Left renal pelvis (tissue), 4 donors: ENCODE results near the gene PKHD1. TPM values are rescaled to one million over a fixed set of nuclear protein-coding genes. Genes with fewer than 3 reads are reported as not detected.
"Not testable (repeated sequence)": the region's sequence is repeated elsewhere in the genome, so short reads cannot be mapped to it uniquely, and the experiment has no call there.

ENCODE experiments used
- DNase-seq, 4 donors: peaks; one replicate each; pipeline ENCODE4 v3.0.0-alpha.2; 2013; ENCODE audit warnings: low read depth in 4 of 4, low spot score in 3 of 4
- polyA plus RNA-seq, 4 donors: library from polyadenylated mRNA; unstranded; fragments of 120-200 nt; gene quantifications; one replicate each; pipeline ENCODE4 v1.2.1, GENCODE V29; 2013; ENCODE audit not compliant: insufficient read length in 4 of 4

PKHD1 gene
- polyA plus RNA-seq, 4 donors: 0.41 to 23.8 (median 20.8) TPM

- DNase-seq: no peak
These were observed 153.3 kb downstream of the PKHD1 start for GRCh38 chr6:51934098-51934497.

DNA sequence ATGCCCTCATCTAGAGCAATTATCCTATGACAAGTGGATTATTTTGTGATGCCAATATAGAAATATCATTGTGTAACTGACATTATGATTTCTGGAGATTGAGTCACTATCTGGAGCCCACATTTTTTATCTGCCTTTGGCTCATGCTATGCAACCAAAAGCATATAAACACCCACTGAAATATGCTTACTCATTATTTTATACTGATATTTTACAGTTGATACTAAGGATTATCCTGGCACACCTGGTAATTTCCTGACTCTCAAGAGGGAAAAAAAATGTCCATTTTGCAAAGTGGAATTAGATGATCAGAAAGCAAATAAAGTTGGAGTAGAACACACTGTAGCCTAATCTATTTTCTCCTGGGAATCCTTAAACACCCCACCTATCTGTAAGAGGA lies 154.5 kb downstream of the PKHD1 start:
- DNase-seq: no peak

DNA sequence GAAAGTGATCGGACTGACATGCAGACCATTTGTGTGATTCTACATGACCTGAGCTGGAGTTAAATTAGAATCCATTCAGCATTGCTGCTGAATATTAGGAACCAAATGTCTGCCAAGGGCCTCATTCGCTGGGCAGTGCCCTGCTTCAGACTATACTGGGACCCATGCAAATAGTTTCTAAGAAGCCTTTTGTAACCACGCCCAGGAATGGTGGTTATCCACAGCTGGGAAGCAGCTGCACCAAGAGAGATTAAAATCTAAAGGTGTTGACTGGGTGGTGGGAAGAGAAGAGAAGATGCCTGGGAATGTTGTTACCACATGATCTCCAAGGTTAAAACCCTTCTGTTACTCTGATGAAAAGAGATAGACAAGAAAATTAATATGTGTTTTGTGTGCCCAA lies 156.8 kb downstream of the PKHD1 start:
- no peak for DNase-seq

DNA sequence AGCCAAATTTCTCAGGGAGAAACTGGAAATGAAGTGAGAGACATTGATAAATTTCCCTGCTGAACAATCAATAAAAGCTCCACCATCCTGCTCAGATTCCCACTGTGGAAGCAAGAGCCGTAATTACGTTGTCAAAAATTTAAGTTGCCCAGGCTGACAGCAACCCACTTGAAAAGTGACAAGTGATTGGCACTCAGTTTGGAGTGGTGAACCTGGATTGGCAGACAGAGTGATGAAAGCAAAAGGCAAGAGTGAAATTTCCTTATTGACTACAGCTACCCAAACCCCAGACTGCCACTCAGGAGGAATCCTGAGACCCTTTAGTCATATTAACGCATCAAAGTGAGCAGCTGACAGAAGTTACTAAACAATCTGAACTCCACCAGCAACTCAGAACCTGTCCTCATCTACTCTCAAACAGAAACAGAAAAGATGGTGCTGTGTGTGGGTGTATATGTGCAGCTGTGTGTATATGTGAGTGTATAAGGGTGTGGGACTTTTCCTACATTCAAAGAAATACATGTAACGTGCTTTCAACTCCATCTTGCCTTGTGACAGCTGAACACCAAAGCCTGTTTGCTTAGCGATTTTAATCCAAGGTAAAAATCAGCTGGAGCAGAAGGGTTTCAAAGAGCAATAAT lies 157.4 kb downstream of the PKHD1 start:
- no peak for DNase-seq

DNA sequence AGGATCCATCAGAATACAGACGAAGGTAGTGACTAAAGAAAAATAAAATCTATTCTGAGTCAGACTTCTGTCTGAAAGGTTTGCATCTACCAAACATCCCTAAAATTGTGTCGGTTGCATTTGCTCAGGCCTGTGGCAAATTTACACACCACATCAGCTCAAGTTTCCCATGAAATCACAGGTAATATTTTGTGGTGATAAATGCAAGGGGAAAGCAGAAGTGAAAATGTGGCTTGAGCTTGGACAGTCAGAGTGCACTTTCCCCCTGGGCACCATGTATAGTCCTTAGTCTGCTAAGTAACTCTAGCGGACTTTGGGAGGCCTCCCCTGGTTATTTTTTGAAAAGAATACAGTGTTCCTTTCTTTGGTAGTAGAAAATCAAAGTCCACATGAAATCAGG lies 159.1 kb downstream of the PKHD1 start:
- DNase-seq: no peak

DNA sequence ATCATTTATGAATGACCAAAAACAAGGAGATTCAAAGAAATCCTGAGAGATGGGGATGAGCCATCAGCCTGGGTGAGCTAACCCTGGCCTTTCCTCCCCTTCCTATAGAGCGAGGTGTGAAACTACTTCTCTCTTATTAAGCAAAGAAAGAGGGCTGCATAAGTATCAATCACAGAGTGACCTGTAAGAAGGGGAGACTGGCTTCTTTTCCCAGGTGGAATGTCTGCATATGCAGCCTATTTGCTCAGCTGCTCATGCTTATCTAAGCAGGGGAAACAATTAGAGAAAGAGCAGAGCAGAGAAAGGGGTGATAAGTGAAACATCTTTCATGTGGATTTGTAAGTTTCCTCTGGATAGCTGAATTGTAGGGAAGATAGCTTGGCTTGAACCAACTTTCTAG lies 160.0 kb downstream of the PKHD1 start:
- DNase-seq: no peak

GRCh38 chr6:51926125-51926524 lies 161.3 kb downstream of the PKHD1 start:
- no peak for DNase-seq

GRCh38 chr6:51922479-51922878 lies 164.9 kb downstream of the PKHD1 start:
- not testable (repeated sequence) for DNase-seq

- DNase-seq: not testable (repeated sequence)
These were observed 169.1 kb downstream of the PKHD1 start for GRCh38 chr6:51918347-51918746.

DNA sequence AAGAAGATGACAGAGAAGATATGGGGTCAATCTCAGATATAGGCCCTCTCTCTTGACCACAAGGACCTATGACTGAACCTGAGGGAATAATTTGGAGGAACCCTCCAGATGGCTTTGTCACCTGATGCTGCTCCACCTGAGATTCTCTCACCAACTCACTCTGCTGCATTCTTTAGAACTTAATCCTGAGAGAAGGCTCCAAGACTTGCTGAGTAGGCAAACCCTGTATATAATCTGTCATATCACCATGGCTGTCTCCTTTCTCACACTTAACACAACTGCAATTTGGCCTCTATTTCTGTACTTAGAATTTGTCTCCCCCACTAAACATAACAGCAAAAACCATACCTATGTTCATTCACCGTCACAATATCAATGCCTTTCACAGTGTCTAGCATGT lies 172.3 kb downstream of the PKHD1 start:
- DNase-seq: no peak

GRCh38 chr6:51913265-51913664 lies 174.1 kb downstream of the PKHD1 start:
- no peak for DNase-seq

GRCh38 chr6:51910851-51911250 lies 176.6 kb downstream of the PKHD1 start:
- no peak for DNase-seq

- DNase-seq: no peak
These were observed 179.2 kb downstream of the PKHD1 start for GRCh38 chr6:51908243-51908642.

DNA sequence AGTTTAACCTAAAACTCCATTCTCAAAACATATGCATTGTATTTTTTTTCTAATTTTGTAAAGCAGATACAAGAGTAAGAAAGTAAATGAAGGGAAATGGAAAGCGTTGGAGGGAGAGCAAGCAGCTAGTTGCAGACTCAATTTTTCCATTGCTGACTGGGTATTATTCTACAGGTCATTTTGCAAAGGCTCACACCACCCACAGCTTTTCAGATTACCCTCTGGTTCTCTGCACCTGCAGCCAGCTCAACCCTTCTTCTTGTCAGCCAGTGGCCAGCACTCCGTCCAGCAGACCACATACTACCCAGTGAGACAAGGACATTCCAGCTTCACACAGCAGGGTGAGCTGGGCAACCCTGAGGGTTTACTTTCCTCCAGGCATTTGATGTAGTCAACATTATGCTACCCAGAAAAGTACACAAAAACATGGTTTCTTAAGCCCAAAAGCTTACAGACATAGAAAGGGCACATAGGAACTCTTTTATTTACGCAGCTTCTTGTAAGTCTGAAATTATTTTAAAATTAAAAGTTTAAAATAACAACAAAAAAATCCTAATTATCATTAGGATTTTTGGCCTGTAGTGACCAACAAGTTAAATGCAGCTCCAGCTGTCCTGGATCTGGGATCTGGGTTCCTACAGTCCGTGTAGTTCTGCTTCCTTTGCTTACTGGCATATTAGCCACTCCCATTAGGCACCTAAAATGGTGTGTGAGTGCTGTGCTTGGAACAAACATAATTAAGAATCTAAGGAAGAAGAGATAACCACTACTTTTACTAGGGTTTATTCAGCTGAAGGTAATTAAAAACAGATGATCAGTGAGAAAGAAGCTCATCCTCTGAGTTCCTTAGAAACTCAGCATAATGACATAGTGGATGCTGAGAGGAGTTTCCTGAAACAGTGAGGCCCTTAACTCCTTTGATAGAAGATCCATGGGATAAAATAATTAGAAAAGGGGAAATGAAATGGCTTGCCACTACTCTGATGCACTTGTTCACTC lies 185.3 kb downstream of the PKHD1 start:
- no peak for DNase-seq

- DNase-seq: no peak
These were observed 194.0 kb downstream of the PKHD1 start for GRCh38 chr6:51893366-51893765.

GRCh38 chr6:51892750-51893149 lies 194.7 kb downstream of the PKHD1 start:
- DNase-seq: no peak

- no peak for DNase-seq
These were observed 195.1 kb downstream of the PKHD1 start for GRCh38 chr6:51892339-51892738.

DNA sequence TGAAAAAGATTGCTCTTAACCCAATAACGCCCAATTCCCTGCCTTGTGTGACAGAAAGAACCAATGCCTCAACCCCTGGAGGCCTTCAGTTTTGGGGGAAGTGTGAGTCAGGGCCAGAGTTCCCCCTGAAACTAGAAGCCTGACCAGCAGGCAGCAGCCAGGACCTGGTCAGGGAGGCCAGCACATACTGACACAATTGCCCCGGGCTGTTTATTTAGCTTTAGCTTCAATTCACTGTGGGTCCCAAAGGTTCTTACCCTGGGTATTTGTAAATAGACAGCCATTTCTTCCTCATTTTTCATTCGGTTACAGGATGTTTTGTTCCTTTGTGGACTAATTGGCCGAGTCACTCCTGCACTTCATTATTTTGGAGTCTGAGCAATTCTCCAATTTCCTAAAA lies 195.6 kb downstream of the PKHD1 start:
- DNase-seq: no peak

DNA sequence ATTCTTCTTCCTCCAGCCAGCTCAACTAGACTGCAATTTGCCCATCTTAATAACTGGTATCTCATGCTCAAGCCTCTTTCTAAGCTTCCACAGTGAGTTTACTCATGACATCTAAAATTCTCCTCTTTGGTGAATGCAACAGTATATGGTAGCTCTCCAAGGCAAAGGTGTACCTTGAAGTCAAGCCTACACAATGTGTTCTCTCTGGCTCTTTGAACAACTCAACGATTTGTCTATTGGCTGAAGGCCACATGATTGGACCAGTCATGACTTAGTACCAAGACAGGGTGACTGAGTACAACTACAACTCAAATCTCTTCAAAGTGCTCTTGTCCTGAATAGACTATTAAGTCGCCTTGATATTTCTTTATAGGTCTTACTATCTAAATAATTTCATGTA lies 199.6 kb downstream of the PKHD1 start:
- DNase-seq: no peak

GRCh38 chr6:51885957-51886356 lies 201.5 kb downstream of the PKHD1 start:
- no peak for DNase-seq

DNA sequence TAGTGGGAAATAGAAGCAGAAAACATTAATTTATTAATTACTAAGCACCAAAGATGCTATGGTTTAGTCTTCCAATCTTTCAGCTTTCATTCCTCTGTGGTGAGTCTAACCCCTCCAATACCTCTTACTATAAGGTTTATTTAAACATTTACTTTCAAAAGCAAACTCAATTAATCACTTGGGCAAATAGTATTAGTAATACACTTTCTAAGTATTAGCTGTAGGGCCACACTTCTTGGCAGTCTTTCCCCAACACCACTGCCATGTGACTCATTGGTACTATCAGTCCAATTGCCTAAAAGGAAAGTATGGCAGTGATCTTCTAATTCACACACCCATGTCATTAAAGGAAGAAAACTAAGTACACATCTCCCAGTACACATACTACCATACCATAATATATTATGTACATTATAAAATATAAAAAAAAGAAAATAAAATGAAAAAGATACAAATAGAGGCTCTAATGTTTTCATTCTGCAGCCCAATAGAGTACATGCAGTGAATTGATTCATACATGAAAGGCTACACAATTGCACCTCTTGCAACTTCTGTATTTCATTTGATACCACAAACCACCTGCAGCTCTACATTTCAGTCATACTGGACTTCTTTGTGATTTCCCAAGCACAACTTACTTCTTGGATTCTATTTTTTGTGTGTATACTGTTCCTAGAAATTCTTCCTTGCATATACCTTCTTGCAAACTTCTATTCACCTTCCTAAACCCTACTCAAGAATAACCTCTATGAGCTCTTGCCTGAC lies 218.6 kb downstream of the PKHD1 start:
- no peak for DNase-seq
